Activated naive CD4-positive, alpha-beta T cell treated with anti-CD3 and anti-CD28 coated beads, Interleukin-2, amount 10 ng/mL, durations not matched to agents 7 days and 5 days (primary cell): Measurements from ENCODE around the gene TPK1.

Source experiments
- CTCF ChIA-PET: fragments of 350-600 bp; sonication (Branson Sonifier 250); formaldehyde crosslinking; loops from one replicate; lab custom pipeline; 2021; ENCODE audit warnings: antibody characterized with exemption; lab: Charles Lee
- DNase-seq: peaks from one replicate; pipeline ENCODE4 v3.0.0-alpha.2; 2020
- H3K27ac Mint-ChIP-seq: one replicate; pipeline ENCODE4 v1.8.0; 2021; ENCODE audit warnings: mild to moderate bottlenecking, moderate library complexity, mixed read lengths
- H3K27me3 Mint-ChIP-seq: one replicate; pipeline ENCODE4 v1.8.0; 2021; ENCODE audit warnings: mild to moderate bottlenecking, mixed read lengths
- H3K36me3 Mint-ChIP-seq: one replicate; pipeline ENCODE4 v1.8.0; 2021; ENCODE audit warnings: mixed read lengths
- H3K4me1 Mint-ChIP-seq: one replicate; pipeline ENCODE4 v1.8.0; 2021; ENCODE audit warnings: mixed read lengths
- H3K4me3 Mint-ChIP-seq: one replicate; pipeline ENCODE4 v1.8.0; 2021; ENCODE audit warnings: mild to moderate bottlenecking, moderate library complexity, mixed read lengths
- H3K9me3 Mint-ChIP-seq: one replicate; pipeline ENCODE4 v1.8.0; 2021; ENCODE audit warnings: mixed read lengths

The TPK1 gene

GRCh38 chr7:144836545-144836842 lies 641 bp upstream of the TPK1 start:
- H3K27me3 Mint-ChIP-seq: no peaks in the 10 kb centered on the region
- peaks cover 18% of the 10 kb centered on the region for H3K9me3 Mint-ChIP-seq
- peaks cover 24% of the 10 kb centered on the region for H3K36me3 Mint-ChIP-seq
- CTCF ChIA-PET: interaction anchor here (0.8 to 2.7 kb wide), 6 partner anchors 9 to 98 kb away, joined by 3 to 14 read pairs (median 6); no protein-coding TSS in a partner anchor
- peak overlapping the region; percentile 95 for H3K27ac Mint-ChIP-seq
- DNase-seq: no peak
- H3K4me1 Mint-ChIP-seq: peaks cover 45% of the 10 kb centered on the region
- peak overlapping the region; percentile 65 for H3K4me3 Mint-ChIP-seq

DNA sequence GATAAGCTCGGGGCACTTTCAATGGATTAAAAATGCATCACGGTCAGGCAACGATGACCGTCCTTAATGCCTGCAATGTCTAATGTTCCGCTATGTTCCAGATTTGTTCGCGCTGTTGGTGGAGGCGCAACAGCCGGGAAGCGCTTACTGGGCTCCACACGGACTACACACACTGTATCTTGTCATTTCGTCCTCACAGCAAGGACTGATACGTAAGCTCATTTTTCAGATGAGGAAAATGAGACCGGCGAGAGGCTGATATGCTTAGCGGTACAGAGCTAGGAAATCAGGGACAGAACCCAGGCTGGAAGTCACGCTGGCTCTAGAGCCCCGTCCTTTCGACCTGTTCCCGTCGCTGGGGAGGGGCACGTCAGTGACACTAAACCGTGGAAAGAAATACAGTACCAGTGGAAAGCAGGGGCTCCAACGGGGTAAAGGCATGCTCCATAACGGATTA lies 670 bp downstream of the TPK1 start:
- CTCF ChIA-PET: interaction anchor here (1.0 to 2.7 kb wide), 7 partner anchors 14 to 120 kb away, joined by 3 to 17 read pairs (median 4); no protein-coding TSS in a partner anchor
- peaks cover 17% of the 10 kb centered on the region for H3K9me3 Mint-ChIP-seq
- H3K27ac Mint-ChIP-seq: peak overlapping the region; percentile 100
- no peak for DNase-seq
- H3K4me1 Mint-ChIP-seq: peaks cover 49% of the 10 kb centered on the region
- H3K4me3 Mint-ChIP-seq: peak overlapping the region; percentile 98
- H3K36me3 Mint-ChIP-seq: peaks cover 30% of the 10 kb centered on the region
- no peaks in the 10 kb centered on the region for H3K27me3 Mint-ChIP-seq

- H3K4me1 Mint-ChIP-seq: peaks cover 51% of the 10 kb centered on the region
- H3K27ac Mint-ChIP-seq: peak overlapping the region; percentile 100
- peaks cover 31% of the 10 kb centered on the region for H3K36me3 Mint-ChIP-seq
- H3K27me3 Mint-ChIP-seq: no peaks in the 10 kb centered on the region
- peak overlapping the region; percentile 98 for H3K4me3 Mint-ChIP-seq
- CTCF ChIA-PET: interaction anchor here (0.6 to 2.7 kb wide), 9 partner anchors 13 to 661 kb away, joined by 3 to 17 read pairs (median 3); no protein-coding TSS in a partner anchor
- H3K9me3 Mint-ChIP-seq: peaks cover 13% of the 10 kb centered on the region
- peak; percentile 52 for DNase-seq
Observed at GRCh38 chr7:144834641-144835144, 1.2 kb downstream of the TPK1 start.

DNA sequence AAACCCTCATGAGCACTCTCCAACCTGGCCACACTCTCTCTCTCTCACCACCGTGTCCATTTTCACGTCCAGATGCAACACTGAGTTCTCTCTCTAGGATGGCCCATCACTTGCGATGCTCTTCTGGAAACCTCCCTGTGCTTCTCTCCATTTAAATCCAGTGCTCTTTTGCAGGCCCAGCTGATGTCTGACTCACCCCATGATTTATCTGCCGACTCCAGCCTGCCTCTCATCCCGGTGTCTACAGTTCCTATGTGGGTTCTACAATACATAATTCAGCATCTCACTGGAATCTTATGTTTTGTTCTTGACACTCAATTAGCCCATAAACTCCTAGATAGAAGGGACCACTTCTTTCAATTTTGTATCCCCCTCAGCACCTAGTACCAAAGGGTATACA lies 5.0 kb downstream of the TPK1 start:
- peaks cover 2% of the 10 kb centered on the region for H3K9me3 Mint-ChIP-seq
- DNase-seq: no peak
- H3K27me3 Mint-ChIP-seq: no peaks in the 10 kb centered on the region
- H3K4me1 Mint-ChIP-seq: peaks cover 29% of the 10 kb centered on the region
- H3K4me3 Mint-ChIP-seq: no peak overlapping the region
- CTCF ChIA-PET: interaction anchor here (0.5 kb wide), 1 partner anchor 10 kb away, joined by 3 read pairs; no protein-coding TSS in a partner anchor
- peaks cover 15% of the 10 kb centered on the region for H3K36me3 Mint-ChIP-seq
- H3K27ac Mint-ChIP-seq: no peak overlapping the region

GRCh38 chr7:144830024-144830785 lies 5.6 kb downstream of the TPK1 start:
- Mint-ChIP-seq H3K27ac (no peak overlapping the region), H3K27me3 (no peaks in the 10 kb centered on the region), H3K36me3 (peaks cover 16% of the 10 kb centered on the region), H3K4me1 (peaks cover 29% of the 10 kb centered on the region), H3K4me3 (no peak overlapping the region), H3K9me3 (peaks cover 2% of the 10 kb centered on the region)
- no peak for DNase-seq
- CTCF ChIA-PET: interaction anchor here (0.5 kb wide), 1 partner anchor 9 kb away, joined by 3 read pairs; no protein-coding TSS in a partner anchor

GRCh38 chr7:144827621-144828020 lies 8.2 kb downstream of the TPK1 start:
- Mint-ChIP-seq H3K27me3 (no peaks in the 10 kb centered on the region), H3K4me3 (no peak overlapping the region), H3K36me3 (peaks cover 15% of the 10 kb centered on the region), H3K27ac (no peak overlapping the region), H3K4me1 (peaks cover 20% of the 10 kb centered on the region), H3K9me3 (peaks cover 2% of the 10 kb centered on the region)
- no peak for DNase-seq
- CTCF ChIA-PET: interaction anchor here (1.3 kb wide), 1 partner anchor 9 kb away, joined by 3 read pairs; the partner anchor contains the start of gene TPK1

- peaks cover 2% of the 10 kb centered on the region for H3K9me3 Mint-ChIP-seq
- no peaks in the 10 kb centered on the region for H3K27me3 Mint-ChIP-seq
- peaks cover 31% of the 10 kb centered on the region for H3K4me1 Mint-ChIP-seq
- no peak for DNase-seq
- no peak overlapping the region for H3K27ac Mint-ChIP-seq
- H3K36me3 Mint-ChIP-seq: peaks cover 15% of the 10 kb centered on the region
- no peak overlapping the region for H3K4me3 Mint-ChIP-seq
- CTCF ChIA-PET: interaction anchor here (1.3 to 1.6 kb wide), 2 partner anchors 10 to 40 kb away, joined by 3 read pairs; partner anchors contain the start of gene TPK1
Observed at GRCh38 chr7:144826208-144826607, 9.6 kb downstream of the TPK1 start.

- Mint-ChIP-seq H3K4me3 (no peak overlapping the region), H3K36me3 (peaks cover 12% of the 10 kb centered on the region), H3K4me1 (peaks cover 41% of the 10 kb centered on the region), H3K27me3 (no peaks in the 10 kb centered on the region), H3K9me3 (no peaks in the 10 kb centered on the region), H3K27ac (no peak overlapping the region)
- CTCF ChIA-PET: no interaction called here
- DNase-seq: no peak
Observed at GRCh38 chr7:144824360-144824759, 11.5 kb downstream of the TPK1 start.

DNA sequence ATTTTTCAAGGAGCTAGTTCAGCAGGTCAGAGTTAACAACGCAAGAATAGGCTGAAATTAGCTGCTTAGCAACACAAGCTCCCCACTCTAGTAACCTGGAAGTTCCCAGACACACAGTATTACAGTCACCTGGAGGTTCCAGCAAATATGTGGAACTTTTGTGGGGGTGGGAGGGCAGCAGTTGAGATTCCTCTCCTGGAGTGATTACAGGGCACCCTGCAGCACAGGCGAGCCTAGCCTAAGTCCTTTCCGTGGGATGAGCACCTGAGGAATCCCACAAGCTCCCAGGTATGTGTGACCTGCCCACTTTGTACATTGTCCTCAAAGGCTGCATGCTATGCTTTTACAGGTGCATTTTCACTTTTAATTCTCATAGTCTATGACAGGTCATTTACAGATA lies 13.6 kb downstream of the TPK1 start:
- H3K4me3 Mint-ChIP-seq: no peak overlapping the region
- no peaks in the 10 kb centered on the region for H3K27me3 Mint-ChIP-seq
- DNase-seq: no peak
- no peak overlapping the region for H3K27ac Mint-ChIP-seq
- CTCF ChIA-PET: interaction anchor here (1.6 to 2.9 kb wide), 2 partner anchors 11 to 13 kb away, joined by 5 to 17 read pairs; partner anchors contain the start of gene TPK1
- no peaks in the 10 kb centered on the region for H3K9me3 Mint-ChIP-seq
- peaks cover 60% of the 10 kb centered on the region for H3K4me1 Mint-ChIP-seq
- peaks cover 16% of the 10 kb centered on the region for H3K36me3 Mint-ChIP-seq

DNA sequence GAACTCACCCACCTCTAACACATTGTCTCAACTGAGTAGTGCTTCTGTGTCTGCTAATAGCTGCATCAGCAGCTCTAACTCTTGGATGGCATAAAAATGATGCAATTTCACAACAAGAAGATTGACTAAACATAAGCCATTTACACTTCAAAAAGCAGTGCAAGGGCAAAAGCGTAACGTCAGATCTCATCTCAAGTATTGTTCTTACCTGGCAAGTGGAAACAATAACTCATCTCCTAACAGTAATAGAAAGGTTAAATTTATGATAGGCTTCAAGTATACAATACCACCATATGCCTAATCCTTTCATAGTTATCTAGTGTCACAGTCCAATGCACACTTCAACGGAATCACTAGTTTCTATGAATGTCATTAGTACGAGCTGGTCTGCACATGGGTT lies 14.8 kb downstream of the TPK1 start:
- Mint-ChIP-seq H3K36me3 (peaks cover 16% of the 10 kb centered on the region), H3K4me3 (no peak overlapping the region), H3K27ac (no peak overlapping the region), H3K4me1 (peaks cover 62% of the 10 kb centered on the region), H3K9me3 (no peaks in the 10 kb centered on the region), H3K27me3 (no peaks in the 10 kb centered on the region)
- no peak for DNase-seq
- CTCF ChIA-PET: interaction anchor here (0.7 to 2.9 kb wide), 4 partner anchors 10 to 328 kb away, joined by 3 to 17 read pairs (median 4); partner anchors contain the start of gene TPK1

GRCh38 chr7:144820552-144820951 lies 15.3 kb downstream of the TPK1 start:
- DNase-seq: peak; percentile 27
- peaks cover 17% of the 10 kb centered on the region for H3K36me3 Mint-ChIP-seq
- no peak overlapping the region for H3K4me3 Mint-ChIP-seq
- no peaks in the 10 kb centered on the region for H3K9me3 Mint-ChIP-seq
- CTCF ChIA-PET: interaction anchor here (1.1 to 2.9 kb wide), 2 partner anchors 10 to 15 kb away, joined by 3 to 17 read pairs; partner anchors contain the start of gene TPK1
- H3K27me3 Mint-ChIP-seq: no peaks in the 10 kb centered on the region
- H3K27ac Mint-ChIP-seq: peak overlapping the region; percentile 64
- H3K4me1 Mint-ChIP-seq: peaks cover 65% of the 10 kb centered on the region

- peaks cover 15% of the 10 kb centered on the region for H3K36me3 Mint-ChIP-seq
- peaks cover 68% of the 10 kb centered on the region for H3K4me1 Mint-ChIP-seq
- H3K9me3 Mint-ChIP-seq: no peaks in the 10 kb centered on the region
- H3K27ac Mint-ChIP-seq: peak overlapping the region; percentile 86
- CTCF ChIA-PET: interaction anchor here (2.1 kb wide), 1 partner anchor 16 kb away, joined by 8 read pairs; the partner anchor contains the start of gene TPK1
- H3K4me3 Mint-ChIP-seq: no peak overlapping the region
- no peak for DNase-seq
- H3K27me3 Mint-ChIP-seq: no peaks in the 10 kb centered on the region
Observed at GRCh38 chr7:144819566-144819965, 16.3 kb downstream of the TPK1 start.

DNA sequence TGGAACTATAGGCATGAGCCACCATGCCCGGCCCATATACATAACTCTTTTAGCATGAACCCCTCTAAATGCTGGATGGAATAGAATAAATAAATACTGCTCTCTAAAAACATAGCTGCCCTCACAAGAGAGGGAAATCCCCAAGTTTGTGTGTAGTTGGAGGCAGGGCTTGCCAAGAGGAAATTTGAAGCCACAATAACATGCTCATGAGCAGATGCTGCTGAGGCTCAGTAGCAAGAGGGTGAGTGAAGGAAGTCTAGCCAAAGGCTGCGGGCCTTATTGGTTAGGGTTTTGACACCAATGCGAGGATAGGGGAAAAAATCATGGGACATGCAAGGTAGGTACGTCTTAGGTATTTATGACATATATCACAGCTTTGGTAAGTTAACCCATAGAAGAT lies 17.3 kb downstream of the TPK1 start:
- CTCF ChIA-PET: interaction anchor here (1.4 to 2.1 kb wide), 3 partner anchors 17 to 31 kb away, joined by 3 to 8 read pairs (median 4); partner anchors contain the start of gene TPK1
- Mint-ChIP-seq H3K27ac (peak overlapping the region; percentile 86), H3K27me3 (no peaks in the 10 kb centered on the region), H3K9me3 (no peaks in the 10 kb centered on the region), H3K4me1 (peaks cover 71% of the 10 kb centered on the region), H3K36me3 (peaks cover 16% of the 10 kb centered on the region), H3K4me3 (no peak overlapping the region)
- DNase-seq: peak; percentile 64

GRCh38 chr7:144817001-144817400 lies 18.9 kb downstream of the TPK1 start:
- Mint-ChIP-seq H3K27me3 (no peaks in the 10 kb centered on the region), H3K4me1 (peaks cover 74% of the 10 kb centered on the region), H3K27ac (no peak overlapping the region), H3K4me3 (no peak overlapping the region), H3K9me3 (no peaks in the 10 kb centered on the region), H3K36me3 (peaks cover 16% of the 10 kb centered on the region)
- CTCF ChIA-PET: interaction anchor here (1.1 kb wide), 1 partner anchor 31 kb away, joined by 3 read pairs; no protein-coding TSS in a partner anchor
- DNase-seq: no peak
